Muscle of leg (tissue), 11 donors: ENCODE results near the gene CDK5. TPM values are rescaled to one million over a fixed set of nuclear protein-coding genes. Genes with fewer than 3 reads are reported as not detected.

Experiments
- DNase-seq: peaks from one replicate; pipeline ENCODE4 v3.0.0; 2013
- H3K27ac ChIP-seq: one replicate; pipeline ENCODE4 v1.5.1; 2013; ENCODE audit warnings: mild to moderate bottlenecking, low read length, control low read depth
- H3K27me3 ChIP-seq: one replicate; pipeline ENCODE4 v1.6.1; 2013; ENCODE audit warnings: low read length; ENCODE audit not compliant: control insufficient read depth, insufficient read depth
- H3K36me3 ChIP-seq: one replicate; pipeline ENCODE4 v1.6.1; 2013; ENCODE audit warnings: low read length; ENCODE audit not compliant: control insufficient read depth, insufficient read depth
- H3K4me1 ChIP-seq: one replicate; pipeline ENCODE4 v1.6.1; 2013; ENCODE audit warnings: low read length; ENCODE audit not compliant: control insufficient read depth, insufficient read depth
- H3K4me3 ChIP-seq: one replicate; pipeline ENCODE4 v1.5.1; 2013; ENCODE audit warnings: low read length, control low read depth
- H3K9me3 ChIP-seq: replicated peaks from 2 replicates; pipeline ENCODE4 v1.6.1; 2013; ENCODE audit warnings: low read depth, low read length; ENCODE audit not compliant: control insufficient read depth
- WGBS: methylation state at CpG from one replicate; pipeline ENCODE4 v1.1.5; 2013; ENCODE audit warnings: missing lambda C conversion rate; ENCODE audit not compliant: insufficient coverage; 5-methylcytosine and 5-hydroxymethylcytosine counted together
- polyA plus RNA-seq, 8 donors: library from polyadenylated mRNA; unstranded; fragments of 120-200 nt; gene quantifications; one replicate each; pipeline versions ENCODE4 v1.2.1 to v1.2.3, GENCODE V29; 2013; ENCODE audit warnings: inconsistent platforms in 1 of 8, low replicate concordance in 1 of 8; ENCODE audit not compliant: insufficient read length in 8 of 8, insufficient read depth in 1 of 8
- total RNA-seq: library from RNA; stranded (reverse); fragments of 120-200 nt; gene quantifications from one replicate; pipeline ENCODE4 v1.2.4, GENCODE V29; 2013

Gene CDK5
- total and polyA plus RNA-seq, 9 donors, result 8.2 to 12.2 (median 10.2) TPM

- Histone ChIP-seq H3K4me1 (peaks cover 42% of the 10 kb centered on the region), H3K4me3 (peak overlapping the region; percentile 79), H3K9me3 (no peaks in the 10 kb centered on the region), H3K27ac (no peak overlapping the region), H3K36me3 (peaks cover 13% of the 10 kb centered on the region), H3K27me3 (peaks cover 2% of the 10 kb centered on the region)
- WGBS, result 18% methylated on average over 22 of the region's 29 CpGs
- DNase-seq, result no peak
These were observed 811 bp downstream of the CDK5 start for GRCh38 chr7:151056666-151057505.

DNA sequence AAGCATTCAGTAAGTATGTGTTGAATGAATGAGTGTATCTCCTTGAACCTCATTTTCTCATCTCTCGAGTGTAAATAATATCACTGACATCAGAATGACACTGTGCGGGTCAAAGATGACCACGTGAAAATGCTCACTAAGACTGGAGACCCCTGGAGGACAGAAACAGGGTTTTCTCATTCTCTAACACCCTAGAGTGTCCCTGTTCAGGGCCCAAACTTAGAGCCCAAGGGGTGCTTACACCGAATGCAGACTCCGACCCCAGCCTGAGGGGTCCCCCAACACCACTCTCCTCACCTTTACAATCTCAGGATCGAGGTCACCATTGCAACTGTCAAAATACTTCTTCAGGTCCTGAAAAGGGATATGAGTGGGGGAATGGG lies 1.4 kb downstream of the CDK5 start:
- H3K27ac ChIP-seq, result no peak overlapping the region
- DNase-seq, result no peak
- H3K36me3 ChIP-seq, result peaks cover 11% of the 10 kb centered on the region
- no peaks in the 10 kb centered on the region for H3K9me3 ChIP-seq
- peaks cover 2% of the 10 kb centered on the region for H3K27me3 ChIP-seq
- peaks cover 37% of the 10 kb centered on the region for H3K4me1 ChIP-seq
- H3K4me3 ChIP-seq, result no peak overlapping the region
- WGBS, result 62% methylated on average over 3 of the region's 6 CpGs

GRCh38 chr7:151053751-151054150 lies 3.9 kb downstream of the CDK5 start:
- no peak for DNase-seq
- H3K27ac ChIP-seq, result no peak overlapping the region
- peaks cover 11% of the 10 kb centered on the region for H3K36me3 ChIP-seq
- H3K27me3 ChIP-seq, result peaks cover 13% of the 10 kb centered on the region
- no peaks in the 10 kb centered on the region for H3K9me3 ChIP-seq
- H3K4me1 ChIP-seq, result peaks cover 26% of the 10 kb centered on the region
- WGBS, result 80% methylated on average over 4 of the region's 8 CpGs
- H3K4me3 ChIP-seq, result no peak overlapping the region

GRCh38 chr7:151053096-151053495 lies 4.6 kb downstream of the CDK5 start:
- Histone ChIP-seq H3K9me3 (no peaks in the 10 kb centered on the region), H3K27me3 (peaks cover 13% of the 10 kb centered on the region), H3K27ac (no peak overlapping the region), H3K4me1 (peaks cover 27% of the 10 kb centered on the region), H3K36me3 (peaks cover 11% of the 10 kb centered on the region), H3K4me3 (no peak overlapping the region)
- 78% methylated on average over 1 of the region's 4 CpGs for WGBS
- DNase-seq, result no peak

GRCh38 chr7:151051108-151051507 lies 6.6 kb downstream of the CDK5 start:
- Histone ChIP-seq H3K36me3 (peaks cover 12% of the 10 kb centered on the region), H3K27ac (no peak overlapping the region), H3K27me3 (peaks cover 13% of the 10 kb centered on the region), H3K9me3 (no peaks in the 10 kb centered on the region), H3K4me1 (peaks cover 33% of the 10 kb centered on the region), H3K4me3 (no peak overlapping the region)
- DNase-seq, result peak; percentile 82
- WGBS, result under 1% methylated on average over 45 of the region's 50 CpGs

DNA sequence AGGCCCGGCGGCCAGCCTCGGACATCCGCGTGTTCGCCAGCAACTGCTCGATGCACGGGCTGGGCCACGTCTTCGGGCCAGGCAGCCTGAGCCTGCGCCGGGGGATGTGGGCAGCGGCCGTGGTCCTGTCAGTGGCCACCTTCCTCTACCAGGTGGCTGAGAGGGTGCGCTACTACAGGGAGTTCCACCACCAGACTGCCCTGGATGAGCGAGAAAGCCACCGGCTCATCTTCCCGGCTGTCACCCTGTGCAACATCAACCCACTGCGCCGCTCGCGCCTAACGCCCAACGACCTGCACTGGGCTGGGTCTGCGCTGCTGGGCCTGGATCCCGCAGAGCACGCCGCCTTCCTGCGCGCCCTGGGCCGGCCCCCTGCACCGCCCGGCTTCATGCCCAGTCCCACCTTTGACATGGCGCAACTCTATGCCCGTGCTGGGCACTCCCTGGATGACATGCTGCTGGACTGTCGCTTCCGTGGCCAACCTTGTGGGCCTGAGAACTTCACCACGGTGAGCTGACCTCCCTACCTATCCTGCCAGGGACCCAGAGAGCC lies 8.7 kb downstream of the CDK5 start:
- WGBS, result 86% methylated on average over 38 of the region's 38 CpGs
- peaks cover 25% of the 10 kb centered on the region for H3K36me3 ChIP-seq
- no peak overlapping the region for H3K27ac ChIP-seq
- H3K4me3 ChIP-seq, result no peak overlapping the region
- H3K27me3 ChIP-seq, result peaks cover 13% of the 10 kb centered on the region
- no peak for DNase-seq
- H3K9me3 ChIP-seq, result no peaks in the 10 kb centered on the region
- peaks cover 45% of the 10 kb centered on the region for H3K4me1 ChIP-seq

DNA sequence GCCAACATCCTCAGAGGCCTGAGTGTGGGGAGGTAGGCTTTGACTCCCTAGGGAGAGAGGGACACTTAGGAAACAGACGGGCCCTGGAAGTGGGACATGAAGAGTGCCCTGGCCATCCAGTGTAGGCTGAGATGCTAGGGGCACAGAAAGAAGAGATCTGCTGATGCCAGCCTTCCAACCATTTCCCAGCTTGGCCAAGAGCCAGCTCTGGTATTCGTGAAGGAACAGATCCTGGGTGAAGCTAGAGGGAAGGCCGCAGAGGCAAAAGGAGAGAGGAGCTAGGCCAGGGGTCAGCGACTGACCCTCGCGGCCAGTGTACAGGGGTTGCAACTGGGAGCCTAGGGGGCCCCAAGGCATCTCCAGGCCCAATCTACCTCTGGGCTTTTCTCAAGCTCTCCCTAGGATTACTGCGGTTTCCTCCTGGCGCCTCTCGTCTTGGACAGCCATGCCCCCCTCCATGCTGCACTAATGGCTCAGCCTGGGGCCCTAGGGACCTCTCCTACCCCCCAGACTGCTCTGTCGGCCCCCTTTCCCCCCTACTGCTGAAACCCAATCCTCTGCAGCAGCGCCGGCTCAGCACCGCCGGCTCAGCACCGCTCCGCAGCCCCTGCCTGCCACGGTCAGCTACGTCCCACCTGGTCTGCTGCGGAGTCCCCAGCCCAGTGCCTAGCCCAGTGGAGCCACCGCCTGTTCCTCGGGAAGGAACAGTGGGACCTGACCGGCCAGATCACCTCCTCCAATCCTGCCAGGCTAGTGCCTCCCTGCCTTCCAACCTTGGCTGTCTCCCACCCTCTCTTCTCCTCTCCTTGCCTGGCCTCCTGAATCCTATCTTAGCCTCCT lies 9.5 kb downstream of the CDK5 start, which contains the start of gene ASIC3:
Gene ASIC3, plus strand, starts transcription at position 556 of the 840 bp plus-strand sequence. CDS start 355 bp downstream, outside the sequence.
- Histone ChIP-seq H3K27ac (peak within 1 kb of the TSS; percentile 4), H3K4me1 (peaks cover 45% of the 10 kb centered on the region), H3K27me3 (peaks cover 13% of the 10 kb centered on the region), H3K4me3 (no peak within 1 kb of the TSS), H3K36me3 (peaks cover 20% of the 10 kb centered on the region), H3K9me3 (no peaks in the 10 kb centered on the region)
- 39% methylated on average over 21 of the region's 22 CpGs for WGBS
- no peak for DNase-seq

- DNase-seq, result peak; percentile 71
- Histone ChIP-seq H3K4me3 (no peak overlapping the region), H3K36me3 (peaks cover 32% of the 10 kb centered on the region), H3K9me3 (no peaks in the 10 kb centered on the region), H3K4me1 (peaks cover 45% of the 10 kb centered on the region), H3K27me3 (peaks cover 12% of the 10 kb centered on the region), H3K27ac (peak overlapping the region; percentile 39)
- 29% methylated on average over 7 of the region's 14 CpGs for WGBS
These were observed 10.8 kb downstream of the CDK5 start for GRCh38 chr7:151046603-151047573.

DNA sequence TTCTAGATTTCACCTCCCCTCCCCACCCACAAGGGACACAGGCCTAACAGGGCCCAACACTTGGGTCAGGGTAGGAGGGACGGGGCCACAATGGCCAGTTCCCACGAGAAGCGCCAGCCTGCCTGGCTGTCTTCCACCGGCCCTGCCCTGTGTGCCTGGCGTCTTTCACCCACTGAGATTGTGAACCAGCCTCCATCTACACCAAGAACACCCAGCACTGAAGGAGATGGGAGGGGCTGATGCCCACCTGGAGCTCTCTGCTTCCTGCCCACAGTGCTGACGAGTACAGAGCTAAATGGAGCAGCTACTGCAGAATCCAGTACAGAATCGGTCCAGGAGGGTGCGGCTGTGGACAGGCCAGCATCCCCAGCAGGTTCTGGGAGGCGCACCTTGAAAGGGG lies 11.7 kb downstream of the CDK5 start:
- WGBS, result 90% methylated on average over 4 of the region's 9 CpGs
- Histone ChIP-seq H3K4me1 (peaks cover 43% of the 10 kb centered on the region), H3K36me3 (peaks cover 37% of the 10 kb centered on the region), H3K27ac (no peak overlapping the region), H3K9me3 (no peaks in the 10 kb centered on the region), H3K27me3 (peaks cover 11% of the 10 kb centered on the region), H3K4me3 (no peak overlapping the region)
- DNase-seq, result no peak
